Measurements from ENCODE around the gene NAALADL2.
"Not testable (repeated sequence)": the region's sequence is repeated elsewhere in the genome, so short reads cannot be mapped to it uniquely, and the experiment has no call there.

NAALADL2 gene

GRCh38 chr3:175161291-175161690, 302.2 kb downstream of the NAALADL2 start:
- DNase-seq (ENCODE audit: low read depth), result no peak
- TF ChIP-seq CTCF (IDR thresholded peaks at IDR 0.05; ENCODE audit: low read length, missing control alignments), result no peak
- no peak overlapping the region for H3K4me3 ChIP-seq (replicated peaks; ENCODE audit: low read depth, low read length)

- no peak for TF ChIP-seq CTCF (IDR thresholded peaks at IDR 0.05; ENCODE audit: low read length, missing control alignments)
- H3K4me3 ChIP-seq (replicated peaks; ENCODE audit: low read depth, low read length), result no peak overlapping the region
- no peak for DNase-seq (ENCODE audit: low read depth)
Observed at GRCh38 chr3:175163686-175164085, 304.6 kb downstream of the NAALADL2 start.

GRCh38 chr3:175173117-175173516, 314.0 kb downstream of the NAALADL2 start:
- H3K4me3 ChIP-seq (replicated peaks; ENCODE audit: low read depth, low read length); DNase-seq (ENCODE audit: low read depth): not testable (repeated sequence)

GRCh38 chr3:175176556-175176955, 317.4 kb downstream of the NAALADL2 start:
- H3K4me3 ChIP-seq (replicated peaks; ENCODE audit: low read depth, low read length), result no peak overlapping the region
- no peak for DNase-seq (ENCODE audit: low read depth)
- no peak for TF ChIP-seq CTCF (IDR thresholded peaks at IDR 0.05; ENCODE audit: low read length, missing control alignments)

GRCh38 chr3:175179055-175179454, 319.9 kb downstream of the NAALADL2 start:
- DNase-seq (ENCODE audit: low read depth), result no peak

GRCh38 chr3:175184392-175184791, 325.3 kb downstream of the NAALADL2 start:
- DNase-seq (ENCODE audit: low read depth), result no peak
- TF ChIP-seq CTCF (IDR thresholded peaks at IDR 0.05; ENCODE audit: low read length, missing control alignments), result no peak
- no peak overlapping the region for H3K4me3 ChIP-seq (replicated peaks; ENCODE audit: low read depth, low read length)

More at GRCh38 chr3:175179055-175179454, 319.9 kb downstream of the NAALADL2 start:
- no peak overlapping the region for H3K4me3 ChIP-seq (replicated peaks; ENCODE audit: low read depth, low read length)
- TF ChIP-seq CTCF (IDR thresholded peaks at IDR 0.05; ENCODE audit: low read length, missing control alignments), result no peak

GRCh38 chr3:175185903-175186302, 326.8 kb downstream of the NAALADL2 start:
- no peak for TF ChIP-seq CTCF (IDR thresholded peaks at IDR 0.05; ENCODE audit: low read length, missing control alignments)
- DNase-seq (ENCODE audit: low read depth), result no peak

More at GRCh38 chr3:175185903-175186302, 326.8 kb downstream of the NAALADL2 start:
- H3K4me3 ChIP-seq (replicated peaks; ENCODE audit: low read depth, low read length), result no peak overlapping the region
